ENCODE data around the gene CD96. TPM values are rescaled to one million over a fixed set of nuclear protein-coding genes. Genes with fewer than 3 reads are reported as not detected.
"Not testable (repeated sequence)": the region's sequence is repeated elsewhere in the genome, so short reads cannot be mapped to it uniquely, and the experiment has no call there.

The CD96 gene
- total RNA-seq, 2 donors from 2014 or later = 31.7 to 97.9 TPM

GRCh38 chr3:111618945-111619344, 76.9 kb downstream of the CD96 start:
- peaks cover 26 to 49% of the 10 kb centered on the region in 2 donors for H3K36me3 Mint-ChIP-seq
- DNase-seq (ENCODE audit: low spot score in 2 of 2) (no peak), ATAC-seq (no peak)
- peaks cover 9 to 13% of the 10 kb centered on the region in 2 donors for H3K9me3 Mint-ChIP-seq
- H3K27ac Mint-ChIP-seq = peak overlapping the region; percentile 83 to 100

- no peak for DNase-seq (ENCODE audit: low spot score in 2 of 2)
- Mint-ChIP-seq H3K36me3 (peaks cover 21 to 48% of the 10 kb centered on the region in 2 donors), H3K27ac (peak overlapping the region in 1 of 2 donors; percentile 17), H3K9me3 (peaks cover 4 to 8% of the 10 kb centered on the region in 2 donors)
- no peak for ATAC-seq
Observed at GRCh38 chr3:111619833-111620232, 77.8 kb downstream of the CD96 start.

GRCh38 chr3:111621535-111621934, 79.5 kb downstream of the CD96 start:
- no peak overlapping the region for H3K27ac Mint-ChIP-seq
- H3K36me3 Mint-ChIP-seq = peaks cover 10 to 41% of the 10 kb centered on the region in 2 donors
- peaks cover 0 to 4% of the 10 kb centered on the region in 2 donors for H3K9me3 Mint-ChIP-seq
- peak in 1 of 2 donors; percentile 49 for DNase-seq (ENCODE audit: low spot score in 2 of 2)
- ATAC-seq = peak in 1 of 2 donors; percentile 43

GRCh38 chr3:111627092-111627491, 85.1 kb downstream of the CD96 start:
- H3K36me3 Mint-ChIP-seq = peaks cover 39 to 69% of the 10 kb centered on the region in 2 donors
- no peak overlapping the region for H3K27ac Mint-ChIP-seq
- peaks cover 10 to 41% of the 10 kb centered on the region in 2 donors for H3K9me3 Mint-ChIP-seq
- DNase-seq (ENCODE audit: low spot score in 2 of 2) (no peak), ATAC-seq (no peak)

GRCh38 chr3:111629018-111629417, 87.0 kb downstream of the CD96 start:
- not testable (repeated sequence) for DNase-seq (ENCODE audit: low spot score in 2 of 2); ATAC-seq
- peaks cover 10 to 41% of the 10 kb centered on the region in 2 donors for H3K9me3 Mint-ChIP-seq

GRCh38 chr3:111630638-111631037, 88.6 kb downstream of the CD96 start:
- H3K27ac Mint-ChIP-seq; DNase-seq (ENCODE audit: low spot score in 2 of 2); ATAC-seq: not testable (repeated sequence)
- H3K9me3 Mint-ChIP-seq = peaks cover 10 to 41% of the 10 kb centered on the region in 2 donors
- H3K36me3 Mint-ChIP-seq = peaks cover 39 to 62% of the 10 kb centered on the region in 2 donors

More at GRCh38 chr3:111629018-111629417, 87.0 kb downstream of the CD96 start:
- not testable (repeated sequence) for H3K27ac Mint-ChIP-seq
- peaks cover 39 to 72% of the 10 kb centered on the region in 2 donors for H3K36me3 Mint-ChIP-seq

GRCh38 chr3:111635403-111635802, 93.4 kb downstream of the CD96 start:
- no peak for ATAC-seq
- no peak overlapping the region for H3K27ac Mint-ChIP-seq
- no peak for DNase-seq (ENCODE audit: low spot score in 2 of 2)
- H3K36me3 Mint-ChIP-seq = peaks cover 32 to 44% of the 10 kb centered on the region in 2 donors
- peaks cover 8 to 26% of the 10 kb centered on the region in 2 donors for H3K9me3 Mint-ChIP-seq

- H3K36me3 Mint-ChIP-seq = peaks cover 34 to 42% of the 10 kb centered on the region in 2 donors
- ATAC-seq (no peak), DNase-seq (ENCODE audit: low spot score in 2 of 2) (no peak)
- no peak overlapping the region for H3K27ac Mint-ChIP-seq
- H3K9me3 Mint-ChIP-seq = peaks cover 14 to 25% of the 10 kb centered on the region in 2 donors
Observed at GRCh38 chr3:111636366-111636885, 94.4 kb downstream of the CD96 start.

GRCh38 chr3:111639316-111639715, 97.3 kb downstream of the CD96 start:
- peaks cover 52 to 55% of the 10 kb centered on the region in 2 donors for H3K36me3 Mint-ChIP-seq
- peaks cover 31 to 44% of the 10 kb centered on the region in 2 donors for H3K9me3 Mint-ChIP-seq
- ATAC-seq = no peak
- no peak for DNase-seq (ENCODE audit: low spot score in 2 of 2)
- peak overlapping the region in 1 of 2 donors; percentile 83 for H3K27ac Mint-ChIP-seq

GRCh38 chr3:111648991-111649579, 107.1 kb downstream of the CD96 start:
- ATAC-seq (no peak), DNase-seq (ENCODE audit: low spot score in 2 of 2) (no peak)
- H3K27ac Mint-ChIP-seq = peak overlapping the region in 1 of 2 donors; percentile 7
- H3K9me3 Mint-ChIP-seq = peaks cover 6 to 8% of the 10 kb centered on the region in 2 donors
- H3K36me3 Mint-ChIP-seq = peaks cover 16 to 30% of the 10 kb centered on the region in 2 donors

- no peak for ATAC-seq
- Mint-ChIP-seq H3K9me3 (peaks cover 0 to under 1% of the 10 kb centered on the region in 2 donors), H3K36me3 (peaks cover 20 to 33% of the 10 kb centered on the region in 2 donors), H3K27ac (no peak overlapping the region)
- DNase-seq (ENCODE audit: low spot score in 2 of 2) = no peak
Observed at GRCh38 chr3:111650378-111651275, 108.6 kb downstream of the CD96 start.

GRCh38 chr3:111652492-111653180, 110.6 kb downstream of the CD96 start:
- H3K36me3 Mint-ChIP-seq = peaks cover 25 to 33% of the 10 kb centered on the region in 2 donors
- peaks cover 4% of the 10 kb centered on the region in 2 donors for H3K9me3 Mint-ChIP-seq
- ATAC-seq = peak in 1 of 2 donors; percentile 53
- no peak overlapping the region for H3K27ac Mint-ChIP-seq
- DNase-seq (ENCODE audit: low spot score in 2 of 2) = no peak

GRCh38 chr3:111653766-111654165, 111.8 kb downstream of the CD96 start:
- no peak for DNase-seq (ENCODE audit: low spot score in 2 of 2)
- H3K36me3 Mint-ChIP-seq = peaks cover 22 to 40% of the 10 kb centered on the region in 2 donors
- peak overlapping the region in 1 of 2 donors; percentile 12 for H3K27ac Mint-ChIP-seq
- ATAC-seq = no peak
- H3K9me3 Mint-ChIP-seq = peaks cover 9 to 11% of the 10 kb centered on the region in 2 donors

- DNase-seq (ENCODE audit: low spot score in 2 of 2) (no peak), ATAC-seq (no peak)
- Mint-ChIP-seq H3K27ac (no peak overlapping the region), H3K9me3 (peaks cover 32 to 35% of the 10 kb centered on the region in 2 donors), H3K36me3 (peaks cover 66 to 70% of the 10 kb centered on the region in 2 donors)
Observed at GRCh38 chr3:111662012-111662411, 120.0 kb downstream of the CD96 start.

- ATAC-seq = no peak
- Mint-ChIP-seq H3K9me3 (peaks cover 32 to 38% of the 10 kb centered on the region in 2 donors), H3K27ac (peak overlapping the region in 1 of 2 donors; percentile 23), H3K36me3 (peaks cover 70% of the 10 kb centered on the region in 2 donors)
- DNase-seq (ENCODE audit: low spot score in 2 of 2) = no peak
Observed at GRCh38 chr3:111662907-111663306, 120.9 kb downstream of the CD96 start.

- Mint-ChIP-seq H3K36me3 (peaks cover 45 to 46% of the 10 kb centered on the region in 2 donors), H3K27ac (peak overlapping the region; percentile 54 to 87), H3K9me3 (peaks cover 18 to 29% of the 10 kb centered on the region in 2 donors)
- ATAC-seq = peak; percentile 34 to 38
- DNase-seq (ENCODE audit: low spot score in 2 of 2) = no peak
Observed at GRCh38 chr3:111666041-111666735, 124.2 kb downstream of the CD96 start.
